K562 (cell line): ENCODE measurements around the gene PSMD11. TPM values are rescaled to one million over a fixed set of nuclear protein-coding genes. Genes with fewer than 3 reads are reported as not detected.

Source experiments
- CBX8 ChIP-seq: fragments of 200-600 bp; sonication (generic); IDR thresholded peaks from 2 replicates; pipeline ENCODE4 v1.6.1; 2012; ENCODE audit warnings: borderline replicate concordance, mixed run types, low read depth, mild to moderate bottlenecking, moderate library complexity, mixed read lengths, low read length, control low read depth, inconsistent platforms; ENCODE audit not compliant: poor library complexity, severe bottlenecking; ENCODE audit errors: extremely low read depth
- CC2D1A ChIP-seq: fragments of 450-650 bp; IDR thresholded peaks from 2 replicates; pipeline ENCODE4 v1.6.1; 2017; ENCODE audit warnings: mild to moderate bottlenecking
- ELK1 ChIP-seq: sonication (generic); formaldehyde crosslinking; IDR thresholded peaks from 2 replicates; pipeline ENCODE4 v1.8.1; 2022; ENCODE audit warnings: missing genetic modification reagents
- EP300 ChIP-seq: IDR thresholded peaks from 2 replicates; pipeline ENCODE4 v1.6.1; 2012; ENCODE audit warnings: low read length, improper control_type of control experiment
- FOXA1 ChIP-seq: fragments of 450-650 bp; IDR thresholded peaks from 2 replicates; pipeline ENCODE4 v1.6.1; 2016; ENCODE audit warnings: mild to moderate bottlenecking, borderline replicate concordance
- JUND ChIP-seq, 2 experiments: IDR thresholded peaks; 2 replicates in 1 of 2; 3 replicates in 1 of 2; pipeline ENCODE4 v1.6.1; 2011; ENCODE audit warnings: borderline replicate concordance in 2 of 2, low read depth in 2 of 2, low read length in 2 of 2, improper control_type of control experiment in 1 of 2, missing biosample characterization in 1 of 2, missing genetic modification characterization in 1 of 2, missing genetic modification reagents in 1 of 2
- KAT7 ChIP-seq: sonication (generic); formaldehyde crosslinking; IDR thresholded peaks from 2 replicates; pipeline ENCODE4 v1.8.0; 2022; ENCODE audit warnings: missing genetic modification reagents, mild to moderate bottlenecking, borderline replicate concordance
- KLF1 ChIP-seq: fragments of 450-650 bp; IDR thresholded peaks from 2 replicates; pipeline ENCODE4 v1.6.1; 2016; ENCODE audit warnings: missing genetic modification characterization, missing compliant biosample characterization
- PKNOX1 ChIP-seq: fragments of 450-650 bp; IDR thresholded peaks from 2 replicates; pipeline ENCODE4 v1.6.1; 2016
- RAD21 ChIP-seq, 2 experiments: fragments of 250-450 bp in 1 of 2; fragments of 450-650 bp in 1 of 2; sonication (Bioruptor Pico) in 1 of 2; formaldehyde crosslinking in 1 of 2; IDR thresholded peaks in 1 of 2; conservative IDR thresholded peaks in 1 of 2; 2 replicates each; pipeline versions ENCODE4 v1.4.0 to v1.8.0; 2020 to 2022; ENCODE audit warnings: mild to moderate bottlenecking in 2 of 2, moderate library complexity in 1 of 2
- RHOXF2B ChIP-seq: fragments of 250-450 bp; sonication (Bioruptor Pico); conservative IDR thresholded peaks from 2 replicates; pipeline ENCODE4 v1.5.1; 2021
- RREB1 ChIP-seq: fragments of 250-450 bp; sonication (Bioruptor Pico); IDR thresholded peaks from 2 replicates; pipeline ENCODE4 v1.4.0; 2020
- SMARCB1 ChIP-seq: IDR thresholded peaks from 2 replicates; pipeline ENCODE4 v1.6.1; 2011; ENCODE audit warnings: improper control_type of control experiment, low read depth; ENCODE audit not compliant: insufficient read length
- ZKSCAN1 ChIP-seq: fragments of 150-350 bp; IDR thresholded peaks from 2 replicates; pipeline ENCODE4 v1.6.1; 2016; ENCODE audit warnings: low read depth, low read length
- ZKSCAN3 ChIP-seq: fragments of 250-450 bp; sonication (Bioruptor Pico); IDR thresholded peaks from 2 replicates; pipeline ENCODE4 v1.4.0; 2020
- polyA plus RNA-seq, 8 experiments: library from polyadenylated mRNA; depleted of rRNA in 4 of 8; stranded (reverse) in 5 of 8; unstranded in 3 of 8; fragments of >200 nt; fragmentation: Nextera tagmentation in 2 of 8; fragmentation: Illumina TruSeq in 1 of 8; extraction: Ambion mirVana in 2 of 8; extraction: Trizol in 1 of 8; gene quantifications; 2 replicates each; pipeline versions ENCODE4 v1.2.1 to v1.2.3, GENCODE V29; 2011 to 2014; ENCODE audit warnings: inconsistent platforms in 1 of 8, missing spikeins in 1 of 8
- total RNA-seq, 7 experiments: library from RNA; depleted of rRNA in 6 of 7; stranded (reverse); fragments of >200 nt in 6 of 7; fragmentation: Illumina TruSeq in 2 of 7; extraction: Trizol in 2 of 7; gene quantifications; 2 replicates each; pipeline versions ENCODE4 v1.2.1 to v1.2.3, GENCODE V29; 2011 to 2021; ENCODE audit warnings: low replicate concordance in 1 of 7
- TF ChIP-seq, protein P1 (sequence below): sonication (generic); formaldehyde crosslinking; IDR thresholded peaks from 2 replicates; pipeline ENCODE4 v1.8.0; 2022; ENCODE audit warnings: mild to moderate bottlenecking, missing genetic modification reagents, borderline replicate concordance

PSMD11 gene
- total and polyA plus RNA-seq, 9 of the 15 experiments (the other 6 are each of a cell fraction or from before 2014, with no cell fraction given), result 104 to 378 (median 158) TPM

GRCh38 chr17:32444301-32445073, at the start of gene PSMD11 (continued):
- TF ChIP-seq RREB1 (CRISPR knock-in tag) (peak; percentile 48), RHOXF2B (CRISPR knock-in tag) (no peak), SMARCB1 (peak; percentile 26), ELK1 (CRISPR knock-in tag) (no peak), CBX8 (no peak), ZKSCAN1 (no peak), PKNOX1 (peak; percentile 77), RAD21 (CRISPR knock-in tag; conservative IDR thresholded peaks at IDR 0.05 in 1 of 2, IDR thresholded peaks at IDR 0.05 in 1 of 2) (peak; percentile 22 to 50; a peak in 3 of 4 replicates), KLF1 (no peak; the same call in 1 of the 2 replicates), FOXA1 (no peak), KAT7 (peak; percentile 77; the same call in 1 of the 2 replicates), ZKSCAN3 (CRISPR knock-in tag) (no peak), JUND (IDR thresholded peaks at IDR 0.05; ENCODE audit: borderline replicate concordance, low read depth, low read length) (peak; percentile 66; the same call in 1 of the 2 replicates), JUND (tag; IDR thresholded peaks at IDR 0.05; ENCODE audit: borderline replicate concordance, low read depth, low read length) (no peak; the same call in 2 of the 3 replicates), CC2D1A (no peak), EP300 (0 out of 2 replicates have a peak, but pooled peaks have one; percentile 1)
- TF ChIP-seq, protein P1, sequence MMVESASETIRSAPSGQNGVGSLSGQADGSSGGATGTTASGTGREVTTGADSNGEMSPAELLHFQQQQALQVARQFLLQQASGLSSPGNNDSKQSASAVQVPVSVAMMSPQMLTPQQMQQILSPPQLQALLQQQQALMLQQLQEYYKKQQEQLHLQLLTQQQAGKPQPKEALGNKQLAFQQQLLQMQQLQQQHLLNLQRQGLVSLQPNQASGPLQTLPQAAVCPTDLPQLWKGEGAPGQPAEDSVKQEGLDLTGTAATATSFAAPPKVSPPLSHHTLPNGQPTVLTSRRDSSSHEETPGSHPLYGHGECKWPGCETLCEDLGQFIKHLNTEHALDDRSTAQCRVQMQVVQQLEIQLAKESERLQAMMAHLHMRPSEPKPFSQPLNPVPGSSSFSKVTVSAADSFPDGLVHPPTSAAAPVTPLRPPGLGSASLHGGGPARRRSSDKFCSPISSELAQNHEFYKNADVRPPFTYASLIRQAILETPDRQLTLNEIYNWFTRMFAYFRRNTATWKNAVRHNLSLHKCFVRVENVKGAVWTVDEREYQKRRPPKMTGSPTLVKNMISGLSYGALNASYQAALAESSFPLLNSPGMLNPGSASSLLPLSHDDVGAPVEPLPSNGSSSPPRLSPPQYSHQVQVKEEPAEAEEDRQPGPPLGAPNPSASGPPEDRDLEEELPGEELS (CRISPR knock-in tag), result no peak
